ENCODE results near the gene FNDC7.
"Not testable (repeated sequence)": the region's sequence is repeated elsewhere in the genome, so short reads cannot be mapped to it uniquely, and the experiment has no call there.

FNDC7 gene

DNA sequence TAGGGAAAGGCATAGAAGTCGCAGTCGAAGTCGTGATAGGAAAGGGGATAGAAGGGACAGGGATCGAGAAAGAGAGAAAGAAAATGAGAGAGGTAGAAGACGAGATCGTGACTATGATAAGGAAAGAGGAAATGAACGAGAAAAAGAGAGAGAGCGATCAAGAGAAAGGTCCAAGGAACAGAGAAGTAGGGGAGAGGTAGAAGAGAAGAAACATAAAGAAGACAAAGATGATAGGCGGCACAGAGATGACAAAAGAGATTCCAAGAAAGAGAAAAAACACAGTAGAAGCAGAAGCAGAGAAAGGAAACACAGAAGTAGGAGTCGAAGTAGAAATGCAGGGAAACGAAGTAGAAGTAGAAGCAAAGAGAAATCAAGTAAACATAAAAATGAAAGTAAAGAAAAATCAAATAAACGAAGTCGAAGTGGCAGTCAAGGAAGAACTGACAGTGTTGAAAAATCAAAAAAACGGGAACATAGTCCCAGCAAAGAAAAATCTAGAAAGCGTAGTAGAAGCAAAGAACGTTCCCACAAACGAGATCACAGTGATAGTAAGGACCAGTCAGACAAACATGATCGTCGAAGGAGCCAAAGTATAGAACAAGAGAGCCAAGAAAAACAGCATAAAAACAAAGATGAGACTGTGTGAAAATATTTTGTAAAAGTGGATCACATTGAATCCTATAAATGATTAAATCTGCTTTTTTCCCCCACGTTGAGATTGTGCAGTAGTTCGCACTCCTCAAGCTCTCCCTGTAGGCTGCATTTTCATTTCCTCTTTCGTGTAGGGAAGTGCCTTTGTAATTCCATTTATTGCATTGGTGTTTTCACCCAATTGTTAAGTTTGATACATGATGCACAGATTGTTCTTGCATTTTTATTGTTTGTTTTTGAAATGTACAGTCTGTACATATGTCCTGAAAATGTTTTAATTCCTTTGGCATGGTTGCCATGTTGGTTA, 13.1 kb upstream of the FNDC7 start:
- TF ChIP-seq, protein P1, sequence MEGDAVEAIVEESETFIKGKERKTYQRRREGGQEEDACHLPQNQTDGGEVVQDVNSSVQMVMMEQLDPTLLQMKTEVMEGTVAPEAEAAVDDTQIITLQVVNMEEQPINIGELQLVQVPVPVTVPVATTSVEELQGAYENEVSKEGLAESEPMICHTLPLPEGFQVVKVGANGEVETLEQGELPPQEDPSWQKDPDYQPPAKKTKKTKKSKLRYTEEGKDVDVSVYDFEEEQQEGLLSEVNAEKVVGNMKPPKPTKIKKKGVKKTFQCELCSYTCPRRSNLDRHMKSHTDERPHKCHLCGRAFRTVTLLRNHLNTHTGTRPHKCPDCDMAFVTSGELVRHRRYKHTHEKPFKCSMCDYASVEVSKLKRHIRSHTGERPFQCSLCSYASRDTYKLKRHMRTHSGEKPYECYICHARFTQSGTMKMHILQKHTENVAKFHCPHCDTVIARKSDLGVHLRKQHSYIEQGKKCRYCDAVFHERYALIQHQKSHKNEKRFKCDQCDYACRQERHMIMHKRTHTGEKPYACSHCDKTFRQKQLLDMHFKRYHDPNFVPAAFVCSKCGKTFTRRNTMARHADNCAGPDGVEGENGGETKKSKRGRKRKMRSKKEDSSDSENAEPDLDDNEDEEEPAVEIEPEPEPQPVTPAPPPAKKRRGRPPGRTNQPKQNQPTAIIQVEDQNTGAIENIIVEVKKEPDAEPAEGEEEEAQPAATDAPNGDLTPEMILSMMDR (conservative IDR thresholded peaks at IDR 0.05; ENCODE audit: low read depth, low read length), result no peak
- no peak overlapping the region for H3K4me3 ChIP-seq (ENCODE audit: low read length)
- no peak for DNase-seq (ENCODE audit: low read depth)

DNA sequence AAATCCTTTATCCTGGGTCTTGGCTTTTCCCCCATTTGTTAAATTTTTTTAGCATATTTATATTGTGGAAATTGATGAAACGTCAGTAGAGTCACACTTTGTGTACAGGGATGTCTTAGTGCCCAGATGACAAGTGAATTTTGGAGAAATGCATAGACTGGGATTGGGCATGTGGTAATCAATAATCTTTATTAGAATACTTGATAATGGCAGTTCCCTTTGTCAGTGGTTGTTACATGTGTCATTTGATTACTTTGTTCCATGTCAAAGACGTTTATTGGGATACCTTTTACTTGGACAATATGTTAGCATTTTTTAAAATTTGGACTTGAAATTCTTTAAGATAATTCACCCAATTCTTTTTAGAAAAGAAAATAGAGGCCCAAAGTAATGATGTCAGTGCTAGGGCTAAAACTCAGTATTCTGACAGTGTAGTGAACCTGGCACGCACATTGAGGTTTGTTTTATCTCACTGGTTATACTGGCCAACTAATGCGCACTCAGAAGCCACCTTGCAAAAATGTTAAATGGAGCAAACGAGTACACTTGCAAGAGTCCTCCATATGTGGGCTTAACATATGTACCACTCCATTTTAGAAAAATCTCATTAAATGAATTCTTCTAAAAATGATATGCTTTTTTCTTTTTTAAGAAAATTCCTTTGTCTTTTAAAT, 11.4 kb upstream of the FNDC7 start:
- TF ChIP-seq, protein P1 (conservative IDR thresholded peaks at IDR 0.05; ENCODE audit: low read depth, low read length), result no peak
- DNase-seq (ENCODE audit: low read depth), result no peak

DNA sequence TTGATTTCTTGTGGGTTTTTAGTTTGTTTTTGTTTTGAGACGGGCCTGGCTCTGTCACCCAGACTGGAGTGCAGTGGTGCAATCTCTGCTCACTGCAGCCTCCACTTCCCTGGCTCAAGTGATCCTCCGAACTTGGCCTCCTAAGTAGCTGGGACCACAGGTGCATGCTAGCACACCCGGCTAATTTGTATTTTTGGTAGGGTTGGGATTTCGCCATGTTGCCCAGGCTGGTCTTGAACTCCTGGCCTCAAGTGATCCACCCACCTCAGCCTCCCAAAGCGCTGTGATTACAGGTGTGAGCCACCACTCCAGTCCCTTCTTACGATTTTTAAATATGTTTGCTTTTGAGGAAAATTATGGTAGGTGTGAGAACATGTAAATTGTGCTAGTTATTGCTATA, 10.6 kb upstream of the FNDC7 start:
- not testable (repeated sequence) for DNase-seq (ENCODE audit: low read depth); H3K4me3 ChIP-seq (ENCODE audit: low read length)

More for the DNA sequence above, 11.4 kb upstream of the FNDC7 start:
- H3K4me3 ChIP-seq (ENCODE audit: low read length), result no peak overlapping the region

DNA sequence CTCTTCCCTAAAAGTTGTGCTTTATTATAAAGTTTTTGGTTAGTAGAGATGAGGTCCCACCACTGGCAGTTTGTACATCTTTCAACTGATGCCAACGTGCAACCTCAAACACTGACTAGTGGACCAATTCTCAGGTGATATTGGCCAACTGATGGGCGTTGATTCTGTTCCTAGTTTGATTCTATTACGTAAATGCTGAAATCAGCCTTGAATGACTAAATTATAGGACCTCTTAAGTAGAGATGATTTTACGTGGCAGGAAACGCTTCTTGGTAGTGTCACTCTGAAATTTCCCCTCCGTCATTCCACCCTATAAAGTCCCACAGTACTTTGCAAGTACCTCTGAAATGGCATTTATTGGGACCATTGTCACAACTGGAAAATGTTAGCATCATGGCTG, 8.8 kb upstream of the FNDC7 start:
- no peak overlapping the region for H3K4me3 ChIP-seq (ENCODE audit: low read length)
- no peak for DNase-seq (ENCODE audit: low read depth)
- TF ChIP-seq, protein P1 (conservative IDR thresholded peaks at IDR 0.05; ENCODE audit: low read depth, low read length), result no peak

DNA sequence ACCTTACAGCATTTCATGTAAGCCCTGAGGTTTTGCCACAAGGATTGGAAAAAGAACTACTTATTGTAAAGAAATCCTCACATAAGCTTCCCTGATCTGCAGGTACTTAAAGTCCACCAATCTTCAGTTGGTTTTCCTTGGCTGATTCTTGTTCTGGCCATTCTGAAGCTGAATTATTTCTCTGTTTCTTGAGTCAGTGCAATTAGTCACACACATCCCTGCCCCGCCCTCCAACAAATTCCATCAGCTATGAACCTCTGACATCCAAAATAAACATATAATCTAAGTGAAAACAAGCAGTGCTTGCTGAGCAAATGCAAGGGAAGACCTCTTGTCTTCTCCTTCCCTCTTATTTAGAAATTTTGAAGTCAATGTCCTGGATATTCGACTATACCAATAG, 8.2 kb upstream of the FNDC7 start:
- no peak overlapping the region for H3K4me3 ChIP-seq (ENCODE audit: low read length)
- TF ChIP-seq, protein P1 (conservative IDR thresholded peaks at IDR 0.05; ENCODE audit: low read depth, low read length), result no peak
- DNase-seq (ENCODE audit: low read depth), result no peak

DNA sequence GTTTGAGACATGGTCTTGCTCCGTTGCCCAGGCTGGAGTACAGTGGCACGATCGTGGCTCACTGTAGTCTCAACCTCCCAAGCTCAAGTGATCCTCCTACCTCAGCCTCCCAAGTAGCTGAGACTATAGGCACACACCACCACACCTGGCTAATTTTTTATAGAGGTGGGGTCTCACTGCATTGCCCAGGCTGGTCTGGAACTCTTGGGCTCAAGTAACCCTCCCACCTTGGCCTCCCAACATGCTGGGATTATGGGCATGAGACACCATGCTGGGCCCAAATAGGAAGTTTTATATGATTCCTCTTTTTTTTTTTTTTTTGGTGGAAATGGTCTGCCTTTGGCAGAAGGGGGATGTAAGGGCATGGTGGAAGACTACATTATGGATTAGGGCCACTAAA, 6.1 kb upstream of the FNDC7 start:
- DNase-seq (ENCODE audit: low read depth), result no peak
- no peak overlapping the region for H3K4me3 ChIP-seq (ENCODE audit: low read length)
- TF ChIP-seq, protein P1 (conservative IDR thresholded peaks at IDR 0.05; ENCODE audit: low read depth, low read length), result no peak

DNA sequence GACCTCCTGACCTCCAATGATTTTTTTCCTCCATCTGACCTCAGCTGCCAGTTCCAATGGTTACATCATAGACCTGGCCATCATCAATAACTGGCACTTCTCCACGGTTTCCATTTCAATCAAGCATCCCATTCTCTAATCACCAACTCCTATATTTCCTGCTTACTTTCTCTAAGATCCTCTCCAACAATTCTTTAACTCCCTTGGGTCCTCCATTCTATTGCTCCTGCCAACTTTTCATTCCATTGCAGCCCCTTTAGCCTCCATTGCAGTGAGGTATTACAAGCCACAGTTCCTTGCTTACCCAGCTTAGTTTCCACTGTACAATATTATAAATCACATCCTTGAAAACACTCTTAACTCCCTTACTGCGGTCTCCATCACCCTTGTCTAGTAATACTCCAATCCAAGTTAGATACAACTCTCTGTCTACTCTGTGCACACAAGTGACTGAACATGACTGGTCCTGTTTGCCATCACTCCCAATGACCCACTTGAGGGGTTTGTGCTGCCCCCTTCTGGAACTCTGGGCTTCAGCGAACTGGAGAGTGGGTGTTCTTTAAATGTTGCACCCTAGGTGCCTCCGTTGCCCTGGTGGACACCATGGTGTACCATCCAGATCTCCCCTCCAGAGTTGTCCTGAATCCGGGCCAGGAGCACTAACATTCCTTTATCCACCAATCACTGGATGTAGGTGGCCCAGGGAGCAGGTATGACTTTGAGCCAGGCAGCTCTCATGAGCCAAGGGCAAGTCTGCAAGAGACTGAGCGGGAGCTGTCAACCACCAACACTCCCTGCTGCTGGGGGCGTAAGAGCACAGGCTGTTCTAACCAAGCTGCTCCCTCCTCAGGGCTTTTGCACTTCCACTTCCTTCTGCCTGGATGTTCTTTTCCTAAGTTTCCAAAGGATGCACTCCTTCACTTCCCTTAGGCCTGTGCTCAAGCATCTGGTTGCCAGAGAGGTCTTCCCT, 3.7 kb upstream of the FNDC7 start:
- no peak for DNase-seq (ENCODE audit: low read depth)
- no peak overlapping the region for H3K4me3 ChIP-seq (ENCODE audit: low read length)
- TF ChIP-seq, protein P1 (conservative IDR thresholded peaks at IDR 0.05; ENCODE audit: low read depth, low read length), result peak; percentile 14
